NCI-H2227 (cell line): ENCODE results near the gene KRTAP10-12.
A peak's percentile ranks its signal among the peaks of the same experiment; 100 is the strongest.

Experiments
- DNase-seq: peaks from one replicate; lab custom pipeline; 2025; ENCODE audit not compliant: unreplicated experiment; lab: John Stamatoyannopoulos, UW

The KRTAP10-12 gene

DNA sequence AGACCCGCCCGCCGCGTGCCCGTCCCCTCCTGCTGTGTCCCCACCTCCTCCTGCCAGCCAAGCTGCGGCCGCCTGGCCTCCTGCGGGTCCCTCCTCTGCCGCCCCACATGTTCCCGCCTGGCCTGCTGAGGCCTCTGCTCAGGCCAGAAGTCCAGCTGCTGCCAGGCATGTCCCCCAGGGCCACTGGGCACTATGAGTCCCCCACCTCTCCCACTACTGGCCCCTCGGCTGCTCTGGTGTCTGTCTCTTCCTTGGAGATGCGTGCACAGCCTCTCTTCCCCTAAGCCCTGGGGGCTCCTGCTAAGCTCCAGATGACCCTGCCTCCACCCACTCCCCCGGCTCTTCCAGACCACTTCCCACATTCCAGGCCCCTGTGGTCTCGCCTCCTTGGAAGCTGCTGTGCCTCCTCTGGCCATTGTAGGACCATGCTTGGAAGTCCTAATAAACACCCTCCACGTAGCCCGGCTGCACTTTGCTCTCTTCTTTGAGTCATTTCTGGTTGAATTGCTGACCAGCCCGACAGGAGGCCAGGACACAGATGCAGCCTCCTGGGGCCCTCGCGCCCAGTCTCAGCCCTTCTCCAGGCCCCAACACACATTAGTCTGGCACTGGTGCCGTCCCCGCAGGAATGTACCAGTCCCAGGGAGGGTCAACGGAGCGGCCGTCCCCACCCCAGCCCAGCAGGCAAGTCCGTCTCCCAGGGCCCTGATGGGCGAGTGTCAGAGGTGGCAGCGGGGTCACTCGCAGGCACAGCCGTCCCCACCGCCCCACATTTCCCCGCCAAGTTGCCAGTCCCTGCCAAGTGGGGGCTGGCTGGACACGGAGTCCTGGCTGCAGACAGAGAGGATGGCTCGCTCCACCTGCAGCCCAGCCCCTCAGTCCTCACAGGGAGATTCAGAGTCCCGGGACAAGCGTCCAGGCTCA is 1.1 kb downstream of the KRTAP10-12 start:
- DNase-seq, result peak; percentile 18

DNA sequence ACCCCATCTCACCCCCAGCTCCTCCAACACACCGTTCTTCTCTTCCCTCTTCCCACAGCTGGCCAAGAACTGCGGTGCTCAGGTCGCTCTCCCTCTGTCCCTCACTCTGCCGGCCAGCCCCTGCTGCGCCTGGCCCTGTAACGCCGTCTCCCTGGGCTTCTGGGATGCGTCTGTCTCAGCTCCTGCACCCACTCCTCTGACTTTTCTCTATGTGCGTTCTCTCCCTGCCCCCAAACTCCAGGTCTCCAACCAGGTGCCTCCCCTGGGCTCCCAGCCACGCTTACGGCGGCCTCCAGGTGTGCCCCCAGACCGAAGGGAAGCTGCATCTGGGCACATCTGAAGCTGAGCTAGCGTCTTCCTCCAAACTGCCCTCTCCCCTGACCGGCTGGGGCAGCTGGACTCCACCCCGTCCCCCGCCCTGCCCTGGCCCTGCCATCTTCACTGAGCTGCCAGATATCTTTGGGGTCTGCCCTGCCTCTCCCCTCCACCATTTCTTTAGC is 2.6 kb downstream of the KRTAP10-12 start:
- DNase-seq, result no peak

DNA sequence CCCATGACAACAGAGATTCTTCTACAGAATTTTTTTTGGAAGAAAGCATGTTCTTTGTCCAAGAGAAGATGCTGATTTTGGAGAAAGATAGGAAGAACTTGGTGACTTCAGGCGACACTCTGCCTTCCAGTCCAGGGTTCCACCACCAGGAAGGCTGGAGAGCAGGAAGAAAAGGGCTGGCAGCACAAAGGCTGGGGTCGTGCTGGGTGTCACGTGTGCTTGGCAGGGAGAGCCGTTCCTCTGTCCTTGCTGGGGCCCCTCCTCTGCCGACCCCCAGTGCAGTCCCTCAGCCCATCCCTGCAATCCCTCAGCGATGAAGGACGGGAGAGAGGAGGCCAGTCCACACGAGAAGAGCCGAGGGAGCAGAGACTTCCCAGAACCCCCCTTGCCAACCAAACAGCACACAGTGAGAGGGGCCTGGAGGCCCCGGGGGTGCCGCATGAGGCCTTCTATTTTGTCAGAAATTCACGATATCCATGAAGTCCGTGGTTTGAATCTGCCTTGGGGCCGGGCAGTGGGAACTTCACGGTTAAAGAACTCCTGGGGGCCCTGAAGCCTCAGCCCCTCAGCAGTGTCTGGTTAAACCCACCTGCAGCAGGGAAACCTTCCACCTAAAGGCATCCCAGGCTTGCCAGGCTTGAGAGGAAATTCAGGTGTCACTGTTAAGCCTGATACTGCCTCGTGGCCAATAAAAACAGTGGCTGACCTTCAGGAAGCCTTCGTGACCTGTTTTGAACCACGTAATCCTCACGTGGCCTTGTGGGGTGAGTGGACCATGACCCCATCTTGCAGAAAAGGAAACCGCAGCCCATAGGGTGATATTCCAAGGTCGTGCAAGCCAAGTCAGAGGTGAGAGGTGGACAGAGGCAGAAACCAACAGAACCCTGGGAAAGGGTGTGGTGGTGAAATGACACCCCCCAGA is 3.4 kb downstream of the KRTAP10-12 start:
- DNase-seq, result no peak

DNA sequence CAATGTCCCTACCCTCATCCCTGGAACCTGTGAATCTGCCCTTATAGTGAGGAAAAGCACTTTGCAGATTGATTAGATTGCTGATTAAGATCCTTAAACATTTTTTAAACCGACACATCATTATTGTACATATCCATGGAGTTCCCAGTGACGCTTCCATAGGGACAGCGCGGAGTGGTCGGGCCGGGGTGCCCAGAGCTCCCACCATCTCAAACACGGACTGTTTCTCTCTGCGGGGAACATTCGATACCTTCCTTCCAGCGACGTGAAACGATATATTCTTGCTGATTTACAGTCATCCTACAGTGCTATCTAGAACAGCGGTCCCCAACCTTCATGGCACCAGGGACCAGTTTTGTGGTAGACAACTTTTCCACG is 4.0 kb downstream of the KRTAP10-12 start:
- DNase-seq, result no peak

DNA sequence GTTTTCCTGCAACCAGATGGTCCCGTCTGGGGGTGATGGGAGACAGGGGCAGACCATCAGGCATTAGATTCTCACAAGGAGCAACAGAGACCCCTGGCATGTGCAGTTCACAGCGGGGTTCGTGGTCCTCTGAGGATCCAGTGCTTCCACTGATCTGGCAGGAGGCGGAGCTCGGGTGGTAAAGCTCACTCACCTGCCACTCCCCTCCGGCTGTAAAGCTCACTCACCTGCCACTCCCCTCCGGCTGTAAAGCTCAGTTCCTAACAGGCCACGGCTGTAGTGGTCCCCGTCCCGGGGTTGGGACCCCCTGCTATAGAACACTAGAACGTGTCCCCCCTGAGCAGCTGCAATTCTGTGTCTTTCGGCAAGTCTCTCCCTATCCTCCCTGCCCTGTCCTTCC is 4.6 kb downstream of the KRTAP10-12 start:
- DNase-seq, result no peak

DNA sequence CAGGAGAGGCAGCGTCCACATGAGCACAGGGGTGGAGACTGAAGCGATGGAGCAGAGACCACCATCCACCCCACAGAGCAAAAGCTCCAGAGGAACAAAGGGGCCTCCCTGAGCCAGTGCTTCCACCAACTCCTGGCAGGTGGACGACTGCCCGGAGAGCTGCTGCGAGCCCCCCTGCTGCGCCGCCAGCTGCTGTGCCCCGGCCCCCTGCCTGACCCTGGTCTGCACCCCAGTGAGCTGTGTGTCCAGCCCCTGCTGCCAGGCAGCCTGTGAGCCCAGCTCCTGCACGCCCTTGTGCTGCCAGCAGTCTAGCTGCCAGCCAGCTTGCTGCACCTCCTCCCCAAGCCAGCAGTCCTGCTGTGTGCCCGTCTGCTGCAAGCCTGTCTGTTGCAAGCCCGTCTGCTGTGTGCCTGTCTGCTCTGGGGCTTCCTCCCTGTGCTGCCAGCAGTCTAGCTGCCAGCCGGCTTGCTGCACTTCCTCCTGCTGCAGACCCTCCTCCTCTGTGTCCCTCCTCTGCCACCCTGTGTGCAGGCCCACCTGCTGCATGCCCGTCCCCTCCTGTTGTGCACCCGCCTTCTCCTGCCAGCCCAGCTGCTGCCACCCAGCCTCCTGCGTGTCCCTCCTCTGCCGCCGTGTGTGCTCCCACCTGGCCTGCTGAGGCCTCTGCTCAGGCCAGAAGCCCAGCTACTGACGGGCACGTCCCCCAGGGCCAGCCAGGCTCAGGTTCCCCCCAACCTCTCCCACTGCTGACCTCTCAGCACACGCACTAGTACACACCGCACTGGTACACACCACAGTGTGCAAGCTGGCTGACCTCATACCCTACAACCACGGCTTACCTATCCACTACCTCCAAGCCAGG is 5.4 kb downstream of the KRTAP10-12 start:
- no peak for DNase-seq

DNA sequence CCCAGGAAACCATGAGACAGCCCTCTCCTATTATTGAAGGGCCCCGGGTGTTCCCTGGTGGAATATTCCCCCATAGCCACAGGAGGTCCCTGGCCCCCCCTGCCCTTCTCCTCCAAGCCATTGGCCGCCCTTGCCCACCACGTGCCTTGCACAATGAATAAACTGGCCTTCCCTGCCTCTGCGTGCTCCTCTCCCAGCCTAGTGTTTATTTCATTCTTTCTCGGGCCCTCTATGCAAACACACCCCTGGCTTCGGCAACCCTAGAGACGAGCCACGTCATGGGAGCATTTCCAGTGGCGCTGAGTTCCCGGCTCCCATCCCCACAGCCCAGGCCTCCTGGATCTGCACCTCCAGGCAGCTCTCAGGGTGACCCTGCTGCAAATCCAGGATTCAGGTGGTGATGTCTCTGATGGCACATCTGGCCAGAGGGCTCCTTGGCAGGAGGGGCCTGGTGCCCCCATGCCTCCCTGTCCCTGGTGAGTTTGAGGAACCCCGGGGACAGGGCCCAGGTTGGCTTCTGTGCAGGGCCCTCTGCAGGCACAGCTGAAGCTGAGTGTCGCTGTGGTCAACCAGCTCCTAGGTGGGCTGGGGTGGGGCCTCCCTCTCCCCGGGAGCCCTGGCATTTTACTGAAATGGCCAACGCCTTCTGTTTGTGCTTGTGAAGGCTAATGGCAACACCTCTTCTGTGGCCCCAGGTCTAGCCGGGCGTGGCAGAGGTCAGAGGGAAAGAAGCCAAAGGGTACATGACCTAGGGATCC is 6.2 kb downstream of the KRTAP10-12 start:
- no peak for DNase-seq

DNA sequence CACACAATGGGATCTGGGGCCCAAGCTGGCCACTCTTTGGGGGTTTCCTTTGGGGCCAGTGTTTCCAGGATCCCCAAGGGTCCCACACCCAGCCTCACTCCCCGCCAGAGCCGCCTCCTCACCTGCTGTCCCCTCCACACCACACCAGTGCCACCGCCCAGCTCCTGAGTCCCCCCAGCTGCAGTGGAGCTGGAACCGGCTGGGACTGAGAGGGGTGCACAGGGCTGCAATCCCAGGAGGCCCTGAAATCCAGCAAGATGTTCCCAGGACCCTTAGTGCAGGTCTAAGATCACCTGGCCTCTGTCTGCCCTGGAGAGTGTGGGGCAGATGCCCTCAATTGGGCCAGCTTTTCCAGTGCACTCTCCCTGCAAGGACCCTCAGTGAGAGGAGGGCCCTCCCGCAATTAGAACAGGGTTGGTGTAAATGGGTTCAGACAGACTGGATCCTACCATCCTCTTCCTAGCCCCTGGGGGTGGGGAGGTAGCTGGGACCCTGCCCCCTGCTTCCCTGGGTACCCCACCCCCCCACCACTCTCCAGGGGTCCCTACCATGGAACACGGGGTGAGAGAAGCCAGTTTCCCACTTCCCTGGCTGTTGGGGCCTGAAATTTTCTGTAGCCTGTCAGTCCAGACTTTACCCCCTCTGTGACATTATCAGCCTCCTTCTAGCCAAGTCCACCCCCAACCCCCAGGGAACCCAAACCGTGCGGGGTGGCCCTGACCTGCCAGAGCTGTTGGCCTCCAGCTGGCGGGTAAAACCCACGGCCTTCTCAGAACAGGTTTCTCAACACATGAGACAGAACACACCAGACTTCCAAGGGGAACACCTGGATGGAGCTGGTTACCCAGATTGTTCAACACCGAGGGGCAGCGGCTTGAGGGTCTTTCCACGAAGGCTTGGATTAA is 7.0 kb downstream of the KRTAP10-12 start:
- no peak for DNase-seq

DNA sequence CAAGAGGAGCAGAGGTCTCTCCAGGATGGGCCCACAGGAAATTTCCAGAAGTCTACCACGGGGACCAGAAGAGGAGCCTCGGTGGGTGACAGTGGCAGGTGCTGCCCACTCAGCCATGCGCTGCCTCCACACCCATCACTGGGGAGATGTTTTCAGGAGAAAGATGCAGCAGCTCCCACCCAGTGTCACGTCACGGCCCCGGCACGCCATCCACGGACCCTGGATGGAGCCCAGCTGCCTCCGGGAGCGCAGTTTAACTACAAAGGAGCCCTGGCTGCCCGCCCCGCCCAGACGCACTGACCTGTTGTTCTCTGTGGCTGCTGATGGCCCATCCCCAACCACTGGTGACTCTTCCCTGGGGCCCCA is 7.6 kb downstream of the KRTAP10-12 start:
- no peak for DNase-seq

DNA sequence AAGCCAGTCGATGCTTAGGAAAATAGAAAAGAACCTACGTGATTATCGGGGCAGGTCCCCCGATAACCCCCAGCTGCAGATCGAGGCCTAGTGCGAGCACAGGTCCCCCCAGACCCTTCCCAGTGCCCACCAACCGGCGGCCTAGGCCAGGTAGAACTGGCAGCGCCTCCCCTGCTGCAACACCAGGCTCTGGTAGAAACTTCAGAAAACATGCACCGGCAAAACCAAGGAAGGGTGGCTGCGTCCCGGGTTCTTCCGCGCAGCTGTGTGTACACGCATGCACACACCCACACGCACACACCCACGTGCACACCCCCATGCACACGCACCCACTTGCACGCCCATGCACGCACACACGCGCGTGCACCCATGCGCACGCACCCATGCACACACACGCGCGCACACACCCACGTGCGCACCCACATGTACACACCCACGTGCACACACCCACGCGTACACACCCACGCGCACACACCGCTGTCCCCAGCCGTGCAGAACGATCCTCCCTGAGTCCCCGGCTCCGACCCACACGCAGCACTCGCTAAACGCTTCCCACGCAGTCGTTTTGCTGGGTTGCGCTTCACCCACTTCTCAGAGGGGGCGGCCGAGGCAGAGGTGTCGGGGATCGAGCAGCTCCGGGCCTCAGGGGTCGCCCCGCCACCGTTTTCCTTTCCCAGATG is 9.2 kb downstream of the KRTAP10-12 start:
- DNase-seq, result no peak

DNA sequence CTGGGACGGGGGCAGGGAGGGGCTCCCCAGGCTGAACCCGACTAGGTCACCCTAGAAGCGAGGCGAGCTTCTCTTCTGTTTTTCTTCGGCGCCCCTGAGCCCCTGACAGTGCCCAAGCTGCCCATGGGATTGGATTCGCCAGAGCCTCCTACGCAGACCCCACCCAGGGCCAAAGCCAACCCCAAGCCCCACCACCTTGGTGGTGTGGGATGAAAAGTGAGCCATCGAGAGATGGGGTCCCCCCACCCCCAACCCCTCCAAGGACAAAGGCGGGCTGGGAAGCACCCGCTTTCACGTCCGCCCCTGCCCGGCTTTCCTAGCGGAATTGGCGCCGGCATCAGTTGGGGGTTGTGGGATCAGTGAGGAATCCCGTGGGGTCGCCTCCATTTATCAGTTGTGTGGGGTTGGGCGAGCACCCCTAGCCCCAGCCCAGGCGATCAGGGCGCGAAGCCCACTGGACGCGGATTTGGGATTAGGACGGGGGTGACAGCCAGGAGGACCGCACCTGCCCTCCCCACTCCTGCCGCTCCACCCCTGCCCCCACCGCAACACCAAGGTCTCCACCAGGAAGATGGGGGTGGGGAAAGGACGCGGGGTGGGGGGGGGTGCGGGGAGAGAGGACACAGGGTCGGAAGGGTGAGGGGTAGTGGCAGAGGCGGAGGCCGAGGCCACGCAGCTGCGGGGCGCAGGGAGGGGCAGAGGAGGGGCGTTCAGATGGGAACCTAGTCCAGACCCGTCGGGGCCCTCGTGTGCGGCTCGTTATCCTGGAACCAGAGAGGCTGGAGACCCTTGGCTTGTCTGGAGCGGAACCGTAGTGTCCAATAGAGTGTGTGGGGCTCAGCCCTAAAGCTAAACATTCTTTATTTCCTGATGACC is 10.0 kb downstream of the KRTAP10-12 start:
- DNase-seq, result no peak

DNA sequence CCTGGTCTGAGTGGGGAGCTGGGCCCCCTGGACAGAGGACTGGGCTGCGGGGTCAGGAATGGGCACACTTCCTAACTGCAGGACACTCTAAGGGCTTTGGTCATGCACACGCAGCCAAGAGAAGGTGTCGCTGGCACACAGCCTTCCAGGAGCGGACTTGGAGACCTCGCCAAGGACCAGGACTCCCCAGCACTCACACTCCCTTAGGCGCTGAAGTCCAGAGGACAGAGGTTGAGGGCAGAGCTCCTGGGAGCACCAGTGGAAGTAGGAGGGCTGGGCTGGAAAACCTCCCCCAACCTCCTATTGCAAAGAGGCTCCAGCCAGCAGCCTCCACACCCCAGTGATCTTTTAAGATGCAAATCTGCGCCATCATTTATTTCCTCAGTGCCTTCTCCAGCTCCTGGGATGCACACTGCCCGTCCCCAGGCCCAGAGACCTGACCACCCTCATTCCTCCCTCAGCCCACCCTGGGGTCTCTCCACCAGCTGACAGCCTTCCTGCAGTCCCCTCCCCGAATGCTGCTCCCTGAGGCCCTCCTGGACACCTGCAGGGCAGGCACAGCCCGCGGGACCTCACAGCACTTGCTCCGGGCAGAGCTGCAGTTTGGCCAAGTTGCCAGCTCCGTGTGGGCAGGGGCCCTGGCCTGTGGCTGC is 11.4 kb downstream of the KRTAP10-12 start:
- no peak for DNase-seq

DNA sequence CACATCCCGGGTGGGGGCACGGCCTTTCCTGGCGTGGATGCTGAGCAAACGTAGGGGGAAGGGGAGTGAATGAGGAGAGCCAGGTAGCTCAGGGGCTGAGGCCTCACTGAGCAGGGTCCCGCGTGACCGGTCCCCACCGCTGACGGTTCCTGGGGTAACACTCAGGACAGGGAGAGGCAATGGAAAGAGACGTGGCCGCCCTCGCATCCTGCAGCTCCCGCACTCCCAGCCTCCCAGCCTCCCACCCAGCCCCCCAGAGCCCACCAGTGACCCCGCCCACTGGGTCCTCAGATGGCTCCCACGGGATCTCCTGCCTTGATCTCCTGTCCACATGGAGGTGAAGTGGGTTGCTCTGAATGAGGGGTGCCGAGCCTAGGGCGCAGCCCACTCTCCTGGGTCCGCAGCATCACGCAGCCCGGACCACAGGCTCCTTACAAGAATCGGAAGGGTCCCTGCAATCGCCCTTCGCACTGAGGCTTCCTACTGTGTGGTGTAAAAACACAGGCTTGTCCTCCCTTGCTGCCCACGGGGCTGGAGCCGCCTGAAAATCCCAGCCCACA is 12.0 kb downstream of the KRTAP10-12 start:
- no peak for DNase-seq

DNA sequence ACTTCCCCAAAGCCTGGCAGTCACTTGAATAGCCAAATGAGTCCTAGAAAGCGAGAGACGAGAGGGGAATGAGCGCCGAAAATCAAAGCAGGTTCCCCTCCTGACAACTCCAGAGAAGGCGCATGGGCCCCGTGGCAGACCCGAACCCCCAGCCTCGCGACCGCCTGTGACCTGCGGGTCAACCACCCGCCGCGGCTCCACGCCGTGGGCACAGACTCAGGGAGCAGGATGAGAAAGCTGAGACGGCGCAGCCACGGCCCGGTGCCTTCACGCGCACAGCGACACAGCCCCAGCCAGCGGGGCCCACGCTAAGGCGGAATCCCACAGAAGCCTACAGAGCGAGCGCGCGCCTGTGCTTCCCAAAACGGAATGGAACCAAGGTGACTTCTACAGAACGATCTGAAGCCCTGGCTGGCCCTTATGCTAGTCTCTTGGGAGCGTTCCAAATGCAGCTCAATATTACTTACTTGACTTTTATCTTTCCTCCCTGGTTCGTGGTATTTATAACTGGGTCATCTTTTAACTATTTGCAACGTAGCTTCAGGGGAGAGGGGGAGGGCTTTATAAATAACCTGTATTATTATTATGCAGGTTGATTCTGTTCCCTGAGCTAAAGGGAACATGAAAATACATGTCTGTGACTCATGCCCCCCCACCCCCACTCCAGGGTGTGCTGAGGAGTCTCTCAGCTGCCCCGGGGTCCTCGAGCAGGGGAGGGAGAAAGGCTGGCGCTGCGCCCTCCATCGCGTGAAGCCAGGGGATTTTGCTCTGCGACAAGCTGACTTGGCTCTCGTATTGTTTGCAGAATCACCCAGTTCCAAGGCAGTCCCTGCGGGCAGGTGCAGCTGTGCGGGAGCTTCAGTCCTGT is 12.7 kb downstream of the KRTAP10-12 start:
- no peak for DNase-seq

DNA sequence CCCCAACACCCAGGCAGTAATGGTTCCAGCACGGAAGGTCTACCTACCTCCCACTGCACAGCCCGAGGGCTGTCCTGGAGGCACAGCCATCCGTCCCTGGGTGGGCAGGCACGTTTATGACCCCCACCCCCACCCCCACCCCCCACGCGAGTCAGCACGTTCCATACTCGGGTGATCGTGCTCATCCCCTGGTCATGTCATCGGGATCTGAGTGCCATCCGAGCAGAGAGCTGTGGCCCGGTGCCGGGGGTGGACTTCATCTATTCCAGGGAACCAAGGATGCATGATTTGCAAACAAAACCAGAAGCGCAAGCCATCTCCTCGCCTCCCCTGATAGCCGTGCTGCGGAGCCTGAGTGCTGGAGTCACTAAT is 13.3 kb downstream of the KRTAP10-12 start:
- no peak for DNase-seq

DNA sequence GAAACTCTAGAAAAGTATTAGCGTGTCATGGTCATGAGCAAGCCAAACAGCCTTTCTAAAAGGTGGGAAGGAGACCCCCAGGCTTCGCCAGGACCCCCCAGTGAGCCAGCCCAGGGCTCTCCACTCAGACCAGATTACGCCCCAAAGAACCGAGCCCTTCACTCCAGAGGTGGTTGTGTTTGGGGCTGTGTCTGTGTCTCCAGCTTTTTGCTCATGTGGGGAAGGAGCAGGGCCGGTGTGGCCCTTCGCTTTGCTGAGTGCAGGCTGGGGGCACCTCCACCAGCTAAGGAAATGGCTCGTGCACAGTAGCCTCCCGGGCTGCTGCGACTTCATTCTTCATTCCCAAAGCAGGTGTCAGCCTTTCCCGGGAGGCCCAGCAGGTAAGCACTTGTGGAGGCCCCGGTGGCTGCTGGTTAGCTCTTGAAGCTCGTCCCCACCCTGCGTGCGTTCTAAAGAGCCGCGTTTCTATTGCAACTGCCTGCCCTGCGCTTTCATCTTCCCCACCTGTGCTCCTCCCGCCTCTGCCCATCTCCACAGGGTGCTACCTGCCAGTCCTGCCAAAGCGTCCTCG is 13.9 kb downstream of the KRTAP10-12 start:
- DNase-seq, result no peak
